Bronchial epithelial cell (primary cell): ENCODE data around the gene BORCS5. TPM values are rescaled to one million over a fixed set of nuclear protein-coding genes. Genes with fewer than 3 reads are reported as not detected.
A peak's percentile ranks its signal among the peaks of the same experiment; 100 is the strongest.

Experiments used
- DNase-seq: peaks from one replicate; pipeline ENCODE4 v3.0.0-alpha.2; 2010; ENCODE audit warnings: low read depth
- FAIRE-seq: peaks from 2 replicates; lab custom pipeline; 2011; peaks lifted over from hg19 to GRCh38; lab: Jason Lieb, UNC
- H3K27me3 ChIP-seq: 2 replicates; pipeline ENCODE4 v1.5.1; 2011; ENCODE audit warnings: low read length; ENCODE audit not compliant: control insufficient read depth, insufficient read depth
- H3K36me3 ChIP-seq: 2 replicates; pipeline ENCODE4 v1.5.1; 2011; ENCODE audit warnings: low read length; ENCODE audit not compliant: control insufficient read depth, insufficient read depth
- H3K4me3 ChIP-seq: 2 replicates; pipeline ENCODE4 v1.5.1; 2011; ENCODE audit warnings: mild to moderate bottlenecking, low read depth, low read length, control low read depth
- total RNA-seq: library from RNA; depleted of rRNA; stranded (reverse); fragments of >200 nt; gene quantifications from 2 replicates; pipeline ENCODE4 v1.2.1, GENCODE V29; 2014
- TF ChIP-seq, protein P1 (sequence below): IDR thresholded peaks from 2 replicates; pipeline ENCODE4 v1.5.1; 2011; ENCODE audit warnings: mild to moderate bottlenecking, moderate library complexity, low read length, control low read depth, inconsistent platforms; ENCODE audit not compliant: insufficient read depth, severe bottlenecking

The BORCS5 gene
- total RNA-seq, 1 donor from 2014 or later = 7.9 TPM

DNA sequence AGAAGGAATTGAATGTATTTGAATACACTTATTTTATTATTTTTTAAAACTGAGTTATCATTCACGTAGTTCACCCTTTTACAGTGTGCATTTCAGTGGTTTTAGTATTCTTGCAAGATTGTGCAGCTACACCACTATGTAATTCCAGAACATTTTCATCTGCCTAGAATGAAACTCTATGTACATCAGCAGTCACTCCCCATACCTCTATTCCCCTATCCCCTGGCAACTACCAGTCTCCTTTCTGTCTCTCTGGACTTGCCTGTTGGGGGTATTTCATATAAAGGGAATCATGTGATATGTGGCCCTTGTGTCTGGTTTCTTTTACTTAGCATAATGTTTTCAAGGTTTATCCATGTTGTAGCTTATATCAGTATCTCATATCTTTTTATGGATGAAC is 96.8 kb downstream of the BORCS5 start:
- DNase-seq (no peak), FAIRE-seq (no peak)
- Histone ChIP-seq H3K36me3 (no peaks in the 10 kb centered on the region), H3K4me3 (no peak overlapping the region), H3K27me3 (no peaks in the 10 kb centered on the region)
- TF ChIP-seq, protein P1, sequence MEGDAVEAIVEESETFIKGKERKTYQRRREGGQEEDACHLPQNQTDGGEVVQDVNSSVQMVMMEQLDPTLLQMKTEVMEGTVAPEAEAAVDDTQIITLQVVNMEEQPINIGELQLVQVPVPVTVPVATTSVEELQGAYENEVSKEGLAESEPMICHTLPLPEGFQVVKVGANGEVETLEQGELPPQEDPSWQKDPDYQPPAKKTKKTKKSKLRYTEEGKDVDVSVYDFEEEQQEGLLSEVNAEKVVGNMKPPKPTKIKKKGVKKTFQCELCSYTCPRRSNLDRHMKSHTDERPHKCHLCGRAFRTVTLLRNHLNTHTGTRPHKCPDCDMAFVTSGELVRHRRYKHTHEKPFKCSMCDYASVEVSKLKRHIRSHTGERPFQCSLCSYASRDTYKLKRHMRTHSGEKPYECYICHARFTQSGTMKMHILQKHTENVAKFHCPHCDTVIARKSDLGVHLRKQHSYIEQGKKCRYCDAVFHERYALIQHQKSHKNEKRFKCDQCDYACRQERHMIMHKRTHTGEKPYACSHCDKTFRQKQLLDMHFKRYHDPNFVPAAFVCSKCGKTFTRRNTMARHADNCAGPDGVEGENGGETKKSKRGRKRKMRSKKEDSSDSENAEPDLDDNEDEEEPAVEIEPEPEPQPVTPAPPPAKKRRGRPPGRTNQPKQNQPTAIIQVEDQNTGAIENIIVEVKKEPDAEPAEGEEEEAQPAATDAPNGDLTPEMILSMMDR = no peak

DNA sequence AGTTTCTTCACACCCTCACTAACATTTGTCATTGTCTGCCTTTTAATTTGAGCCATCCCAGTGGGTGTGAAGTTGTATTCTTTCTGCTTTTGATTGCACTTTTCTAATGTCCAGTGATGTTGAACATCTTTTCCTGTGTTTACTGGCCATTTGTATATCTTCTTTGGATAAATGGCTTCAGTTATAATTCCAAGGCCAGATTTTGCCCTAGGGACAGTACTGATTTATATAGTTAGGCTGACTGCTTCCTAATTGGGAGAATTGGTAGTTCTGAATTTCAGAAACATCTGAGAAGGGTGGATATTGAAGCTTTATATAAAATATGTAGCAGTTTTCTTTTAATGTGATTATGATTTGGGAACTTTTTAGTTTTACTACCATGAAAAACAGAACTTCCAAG is 97.4 kb downstream of the BORCS5 start:
- no peak for DNase-seq
- Histone ChIP-seq H3K36me3 (no peaks in the 10 kb centered on the region), H3K27me3 (no peaks in the 10 kb centered on the region), H3K4me3 (no peak overlapping the region)
- TF ChIP-seq, protein P1 = no peak
- FAIRE-seq = no peak

DNA sequence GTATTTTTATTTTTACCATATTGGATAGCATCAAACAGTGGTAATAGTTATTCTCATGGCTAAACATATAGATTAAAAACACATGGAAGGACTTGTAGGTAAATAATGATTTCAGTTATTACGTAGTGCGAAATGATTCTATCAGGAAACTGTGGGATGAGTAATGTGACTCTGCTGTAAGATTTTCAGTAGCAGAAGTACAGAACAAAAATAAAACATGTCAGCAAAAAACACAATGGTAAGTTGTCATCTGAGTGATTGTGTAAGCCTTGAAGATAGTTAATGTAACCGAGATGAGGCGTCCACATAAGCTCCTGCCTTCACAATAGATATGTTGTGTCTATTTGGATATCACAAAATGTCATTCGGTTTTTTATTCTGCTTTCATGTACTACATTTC is 99.8 kb downstream of the BORCS5 start:
- no peak overlapping the region for H3K4me3 ChIP-seq
- FAIRE-seq = no peak
- H3K36me3 ChIP-seq = no peaks in the 10 kb centered on the region
- H3K27me3 ChIP-seq = no peaks in the 10 kb centered on the region
- TF ChIP-seq, protein P1 = no peak
- peak; percentile 84 for DNase-seq

DNA sequence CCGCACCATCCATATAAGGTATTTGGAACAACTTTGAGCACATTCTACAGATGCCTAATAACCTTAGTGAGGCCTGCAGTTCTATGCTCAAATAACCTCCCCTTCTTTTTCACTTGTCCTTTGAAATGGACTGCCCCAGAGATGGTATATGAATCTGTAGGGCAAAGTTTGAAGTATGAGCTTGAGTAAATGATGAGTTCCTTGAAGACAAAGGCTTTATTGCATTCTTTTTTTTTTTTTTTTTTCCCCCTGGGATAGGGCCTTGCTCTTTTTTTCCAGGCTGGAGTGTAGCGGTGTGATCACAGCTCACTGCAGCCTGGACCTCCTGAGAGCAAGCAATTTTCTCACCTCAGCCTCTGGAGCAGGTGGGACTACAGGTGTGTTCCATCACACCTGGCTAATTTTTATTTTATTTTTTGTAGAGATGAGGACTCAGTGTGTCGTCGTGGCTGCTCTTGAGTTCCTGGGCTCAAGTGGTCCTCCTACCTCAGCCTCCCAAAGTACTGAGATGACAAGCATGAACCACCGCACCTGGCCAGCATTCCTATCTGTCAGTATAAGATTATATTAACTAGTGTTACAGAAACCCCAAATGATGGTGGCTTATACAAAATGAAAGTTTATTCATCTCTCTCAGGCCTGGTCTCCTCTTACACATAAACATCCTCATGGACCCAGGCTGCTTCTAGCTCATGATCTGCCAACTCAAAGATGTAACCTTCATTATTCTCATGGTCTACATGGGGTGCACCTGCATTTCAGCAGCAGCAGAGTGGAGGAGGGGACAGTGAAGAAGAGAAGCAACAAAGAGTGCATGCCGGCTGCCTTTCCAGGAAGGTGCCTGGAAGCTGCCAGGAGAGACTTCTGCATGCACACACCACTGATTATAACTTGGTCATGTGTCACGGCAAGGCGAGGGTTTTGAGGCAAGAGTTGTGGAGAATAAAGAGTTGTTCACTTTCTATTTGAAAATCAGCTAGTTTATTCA is 104.4 kb downstream of the BORCS5 start:
- H3K27me3 ChIP-seq = no peaks in the 10 kb centered on the region
- H3K4me3 ChIP-seq = no peak overlapping the region
- H3K36me3 ChIP-seq = no peaks in the 10 kb centered on the region
- FAIRE-seq = no peak
- TF ChIP-seq, protein P1 = no peak
- no peak for DNase-seq

DNA sequence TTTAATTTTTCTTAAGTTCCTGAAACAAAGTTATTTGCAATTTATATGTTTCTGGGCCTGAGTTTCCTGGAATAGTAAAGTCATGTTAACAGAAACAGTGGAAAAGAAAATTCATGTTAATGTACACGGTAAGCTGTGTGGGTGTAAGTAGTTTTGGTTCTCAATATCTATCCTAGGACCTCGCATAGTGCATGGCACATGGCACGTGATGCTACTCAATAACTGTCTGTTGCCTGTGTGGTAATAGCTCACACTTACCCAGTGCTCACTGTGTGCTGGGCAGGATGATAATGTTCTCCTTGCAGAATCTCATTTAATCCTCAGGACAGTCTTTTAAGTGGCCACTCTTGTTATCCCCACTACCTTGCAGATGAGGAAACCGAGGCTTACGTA is 105.0 kb downstream of the BORCS5 start:
- DNase-seq (no peak), FAIRE-seq (no peak)
- no peaks in the 10 kb centered on the region for H3K36me3 ChIP-seq
- no peaks in the 10 kb centered on the region for H3K27me3 ChIP-seq
- TF ChIP-seq, protein P1 = no peak
- H3K4me3 ChIP-seq = no peak overlapping the region
